ENCODE data around the gene CREBRF. TPM values are rescaled to one million over a fixed set of nuclear protein-coding genes. Genes with fewer than 3 reads are reported as not detected.

CREBRF gene
- polyA plus RNA-seq, 3 donors = 23.1 to 27.6 (median 23.6) TPM

DNA sequence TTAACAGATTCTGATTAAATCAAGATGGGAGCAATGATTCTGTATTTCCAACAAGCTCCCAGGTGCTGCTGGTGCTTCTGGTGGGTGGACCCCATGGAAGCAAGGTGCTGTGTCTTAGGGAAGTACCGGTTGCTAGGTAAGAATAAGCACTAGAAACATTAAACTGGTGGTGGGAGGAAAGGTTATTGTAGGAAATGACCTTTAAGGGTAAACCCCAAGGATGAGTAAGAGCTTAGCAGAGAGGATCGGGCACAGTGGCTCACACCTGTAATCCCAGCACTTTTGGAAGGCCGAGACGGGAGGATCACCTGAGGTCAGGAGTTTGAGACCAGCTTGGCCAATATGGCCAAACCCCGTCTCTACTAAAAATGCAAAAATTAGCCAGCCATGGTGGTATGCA lies 16.2 kb upstream of the CREBRF start:
- Mint-ChIP-seq H3K4me1 (peaks cover 25% of the 10 kb centered on the region), H3K9me3 (peaks cover 0 to 17% (median 0%) of the 10 kb centered on the region in 7 donors)
- intact Hi-C loops (cut with micrococcal nuclease) = no loop called here

GRCh38 chr5:173041881-173042762 lies 14.0 kb upstream of the CREBRF start:
- 71% methylated on average over 1 of the region's 7 CpGs for WGBS (ENCODE audit: insufficient coverage)
- no peak for DNase-seq

More for the DNA sequence above, 16.2 kb upstream of the CREBRF start:
- no peak for DNase-seq
- Histone ChIP-seq H3K36me3 (replicated peaks in 1 of 2; ENCODE audit: control insufficient read depth in 1 of 2, insufficient read depth in 2 of 2, low read length in 2 of 2) (peaks cover 0 to under 1% of the 10 kb centered on the region in 2 donors), H3K9ac (ENCODE audit: insufficient read depth, low read length, poor library complexity, severe bottlenecking) (no peak overlapping the region), H3K9me3 (replicated peaks in 1 of 2; ENCODE audit: control insufficient read depth in 1 of 2, insufficient read depth in 1 of 2, low read length in 2 of 2) (peaks cover 0 to 4% of the 10 kb centered on the region in 2 donors), H4K20me1 (ENCODE audit: insufficient read depth, low read length) (no peaks in the 10 kb centered on the region), H3K4me1 (ENCODE audit: control insufficient read depth in 1 of 2, insufficient read depth in 2 of 2, low read length in 2 of 2) (peaks cover 24 to 26% of the 10 kb centered on the region in 2 donors), H3K27me3 (ENCODE audit: control insufficient read depth in 2 of 2, insufficient read depth in 2 of 2, low read length in 2 of 2) (no peaks in the 10 kb centered on the region), H3K79me2 (ENCODE audit: insufficient read depth, low read length) (peaks cover 8% of the 10 kb centered on the region), H3K27ac (ENCODE audit: low read depth in 1 of 2, low read length in 2 of 2) (no peak overlapping the region), H3K4me2 (replicated peaks; ENCODE audit: extremely low read depth, low read length, poor library complexity, severe bottlenecking) (no peak overlapping the region), H2AFZ (ENCODE audit: insufficient read depth, low read depth, low read length, poor library complexity, severe bottlenecking) (no peak overlapping the region), H3K4me3 (replicated peaks in 1 of 3; ENCODE audit: low read depth in 2 of 3, low read length in 3 of 3) (no peak overlapping the region)
- WGBS (ENCODE audit: insufficient coverage) = 89% methylated on average over 4 of the region's 5 CpGs
- Mint-ChIP-seq H3K27me3 (ENCODE audit: low read depth in 3 of 3) (no peaks in the 10 kb centered on the region), H3K36me3 (peaks cover 4 to 18% of the 10 kb centered on the region in 2 donors), H3K4me3 (no peak overlapping the region), H3K27ac (no peak overlapping the region)
- TF ChIP-seq, protein P1, sequence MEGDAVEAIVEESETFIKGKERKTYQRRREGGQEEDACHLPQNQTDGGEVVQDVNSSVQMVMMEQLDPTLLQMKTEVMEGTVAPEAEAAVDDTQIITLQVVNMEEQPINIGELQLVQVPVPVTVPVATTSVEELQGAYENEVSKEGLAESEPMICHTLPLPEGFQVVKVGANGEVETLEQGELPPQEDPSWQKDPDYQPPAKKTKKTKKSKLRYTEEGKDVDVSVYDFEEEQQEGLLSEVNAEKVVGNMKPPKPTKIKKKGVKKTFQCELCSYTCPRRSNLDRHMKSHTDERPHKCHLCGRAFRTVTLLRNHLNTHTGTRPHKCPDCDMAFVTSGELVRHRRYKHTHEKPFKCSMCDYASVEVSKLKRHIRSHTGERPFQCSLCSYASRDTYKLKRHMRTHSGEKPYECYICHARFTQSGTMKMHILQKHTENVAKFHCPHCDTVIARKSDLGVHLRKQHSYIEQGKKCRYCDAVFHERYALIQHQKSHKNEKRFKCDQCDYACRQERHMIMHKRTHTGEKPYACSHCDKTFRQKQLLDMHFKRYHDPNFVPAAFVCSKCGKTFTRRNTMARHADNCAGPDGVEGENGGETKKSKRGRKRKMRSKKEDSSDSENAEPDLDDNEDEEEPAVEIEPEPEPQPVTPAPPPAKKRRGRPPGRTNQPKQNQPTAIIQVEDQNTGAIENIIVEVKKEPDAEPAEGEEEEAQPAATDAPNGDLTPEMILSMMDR (IDR thresholded peaks at IDR 0.05) = no peak

More at GRCh38 chr5:173041881-173042762, 14.0 kb upstream of the CREBRF start:
- Histone ChIP-seq H3K4me3 (replicated peaks in 1 of 3; ENCODE audit: low read depth in 2 of 3, low read length in 3 of 3) (no peak overlapping the region), H3K4me2 (replicated peaks; ENCODE audit: extremely low read depth, low read length, poor library complexity, severe bottlenecking) (no peak overlapping the region), H2AFZ (ENCODE audit: insufficient read depth, low read depth, low read length, poor library complexity, severe bottlenecking) (no peak overlapping the region), H3K27me3 (ENCODE audit: control insufficient read depth in 2 of 2, insufficient read depth in 2 of 2, low read length in 2 of 2) (no peaks in the 10 kb centered on the region), H4K20me1 (ENCODE audit: insufficient read depth, low read length) (no peaks in the 10 kb centered on the region), H3K9ac (ENCODE audit: insufficient read depth, low read length, poor library complexity, severe bottlenecking) (no peak overlapping the region), H3K9me3 (replicated peaks in 1 of 2; ENCODE audit: control insufficient read depth in 1 of 2, insufficient read depth in 1 of 2, low read length in 2 of 2) (peaks cover 0 to 4% of the 10 kb centered on the region in 2 donors), H3K36me3 (replicated peaks in 1 of 2; ENCODE audit: control insufficient read depth in 1 of 2, insufficient read depth in 2 of 2, low read length in 2 of 2) (no peaks in the 10 kb centered on the region), H3K4me1 (ENCODE audit: control insufficient read depth in 1 of 2, insufficient read depth in 2 of 2, low read length in 2 of 2) (peaks cover 2 to 5% of the 10 kb centered on the region in 2 donors), H3K27ac (ENCODE audit: low read depth in 1 of 2, low read length in 2 of 2) (no peak overlapping the region), H3K79me2 (ENCODE audit: insufficient read depth, low read length) (peaks cover 4% of the 10 kb centered on the region)
- intact Hi-C loops (cut with micrococcal nuclease) = no loop called here
- Mint-ChIP-seq H3K27ac (peak overlapping the region in 1 of 7 donors; percentile 26), H3K9me3 (peaks cover 0 to 17% (median 0%) of the 10 kb centered on the region in 7 donors), H3K4me1 (peaks cover 5% of the 10 kb centered on the region), H3K36me3 (peaks cover 0 to 8% of the 10 kb centered on the region in 2 donors), H3K27me3 (ENCODE audit: low read depth in 3 of 3) (no peaks in the 10 kb centered on the region), H3K4me3 (no peak overlapping the region)
- TF ChIP-seq, protein P1 (IDR thresholded peaks at IDR 0.05) = no peak

Data from CD14-positive monocyte (primary cell).